ENCODE measurements around the gene CSNK2B. TPM values are rescaled to one million over a fixed set of nuclear protein-coding genes. Genes with fewer than 3 reads are reported as not detected.

The CSNK2B gene
- total and polyA plus RNA-seq, 9 of the 15 experiments (the other 6 are each of a cell fraction or from before 2014, with no cell fraction given): 120 to 1,126 (median 529) TPM

- no peak for TF ChIP-seq DEAF1 (CRISPR knock-in tag; IDR thresholded peaks at IDR 0.05)
- TF ChIP-seq SMARCA4 (IDR thresholded peaks at IDR 0.05): peak; percentile 93
- no peak for TF ChIP-seq MEF2D (tag; conservative IDR thresholded peaks at IDR 0.05; ENCODE audit: low read depth)
- TF ChIP-seq PREB (CRISPR knock-in tag; IDR thresholded peaks at IDR 0.05): no peak
- no peak for TF ChIP-seq GATA2 (CRISPR knock-in tag; IDR thresholded peaks at IDR 0.05)
- TF ChIP-seq ZNF431 (CRISPR knock-in tag; IDR thresholded peaks at IDR 0.05): no peak; the same call in 1 of the 2 replicates
- no peak for TF ChIP-seq BACH1 (tag; IDR thresholded peaks at IDR 0.05)
- no peak for TF ChIP-seq MBD2 (IDR thresholded peaks at IDR 0.05; ENCODE audit: borderline replicate concordance, low read depth)
- no peak for TF ChIP-seq GTF2A2 (tag; IDR thresholded peaks at IDR 0.05)
- TF ChIP-seq HDAC2 (IDR thresholded peaks at IDR 0.05): no peak; the same call in 1 of the 2 replicates
- no peak for TF ChIP-seq MXI1 (IDR thresholded peaks at IDR 0.05; ENCODE audit: low read depth, low read length)
- TF ChIP-seq ZNF175 (CRISPR knock-in tag; IDR thresholded peaks at IDR 0.05; ENCODE audit: low read depth): no peak
- TF ChIP-seq ZNF695 (CRISPR knock-in tag; IDR thresholded peaks at IDR 0.05): no peak
- TF ChIP-seq PHB2 (IDR thresholded peaks at IDR 0.05; ENCODE audit: low read depth): no peak
- TF ChIP-seq CEBPZ (IDR thresholded peaks at IDR 0.05; ENCODE audit: borderline replicate concordance, low read depth, low read length): no peak
- TF ChIP-seq RB1 (IDR thresholded peaks at IDR 0.05; ENCODE audit: low read depth): peak; percentile 25
- no peak for TF ChIP-seq RBM17 (IDR thresholded peaks at IDR 0.05; ENCODE audit: borderline replicate concordance, low read depth, low read length)
- no peak for TF ChIP-seq YBX1 (IDR thresholded peaks at IDR 0.05)
- TF ChIP-seq ZNF766 (CRISPR knock-in tag; conservative IDR thresholded peaks at IDR 0.05): no peak
- TF ChIP-seq, protein P1, sequence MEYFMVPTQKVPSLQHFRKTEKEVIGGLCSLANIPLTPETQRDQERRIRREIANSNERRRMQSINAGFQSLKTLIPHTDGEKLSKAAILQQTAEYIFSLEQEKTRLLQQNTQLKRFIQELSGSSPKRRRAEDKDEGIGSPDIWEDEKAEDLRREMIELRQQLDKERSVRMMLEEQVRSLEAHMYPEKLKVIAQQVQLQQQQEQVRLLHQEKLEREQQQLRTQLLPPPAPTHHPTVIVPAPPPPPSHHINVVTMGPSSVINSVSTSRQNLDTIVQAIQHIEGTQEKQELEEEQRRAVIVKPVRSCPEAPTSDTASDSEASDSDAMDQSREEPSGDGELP (CRISPR knock-in tag; IDR thresholded peaks at IDR 0.05; ENCODE audit: borderline replicate concordance): peak; percentile 64; the same call in 1 of the 2 replicates
- no peak for TF ChIP-seq ZNF445 (CRISPR knock-in tag; IDR thresholded peaks at IDR 0.05; ENCODE audit: low read depth)
These were observed 51.8 kb downstream of the CSNK2B start (continued) for GRCh38 chr6:31717499-31718222.
